Measurements from ENCODE around the gene DPEP2.

The DPEP2 gene

DNA sequence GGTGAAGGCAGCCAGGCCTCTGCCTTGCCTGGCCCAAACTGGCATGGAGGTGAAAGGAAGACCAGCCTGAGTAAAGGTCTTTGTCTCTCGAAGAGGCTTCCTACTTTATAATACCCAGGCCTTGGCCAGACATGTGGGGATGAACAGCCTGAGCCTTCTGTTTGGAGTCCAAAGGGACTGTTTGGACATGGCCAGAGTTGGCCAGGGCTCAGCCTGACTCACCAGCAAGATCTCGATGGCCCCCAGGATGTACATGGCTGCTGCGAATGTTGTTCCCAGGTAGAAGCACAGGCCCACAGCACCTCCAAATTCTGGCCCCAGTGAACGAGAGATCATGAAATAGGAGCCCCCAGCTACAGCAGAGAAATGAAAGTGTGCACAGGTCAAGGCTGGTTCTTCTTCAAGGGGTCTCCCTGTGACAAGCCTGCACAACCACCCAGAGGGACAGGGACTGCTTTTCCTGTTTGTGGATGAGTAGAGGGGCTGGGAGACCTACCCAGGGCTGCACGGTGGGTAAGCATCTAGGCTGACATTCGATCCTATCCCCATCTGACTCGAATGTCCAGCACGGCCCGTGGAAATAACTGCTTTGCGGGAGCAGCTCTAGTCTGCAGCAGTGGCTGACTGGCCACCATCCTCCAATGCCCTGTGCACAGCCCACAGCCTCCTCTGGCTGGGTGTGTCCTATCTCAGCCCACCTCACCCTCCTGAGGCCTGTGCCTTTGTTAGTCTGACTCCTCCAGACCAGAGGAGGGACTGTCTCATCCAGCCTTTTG is 44.7 kb downstream of the DPEP2 start:
- TF ChIP-seq, protein P1, sequence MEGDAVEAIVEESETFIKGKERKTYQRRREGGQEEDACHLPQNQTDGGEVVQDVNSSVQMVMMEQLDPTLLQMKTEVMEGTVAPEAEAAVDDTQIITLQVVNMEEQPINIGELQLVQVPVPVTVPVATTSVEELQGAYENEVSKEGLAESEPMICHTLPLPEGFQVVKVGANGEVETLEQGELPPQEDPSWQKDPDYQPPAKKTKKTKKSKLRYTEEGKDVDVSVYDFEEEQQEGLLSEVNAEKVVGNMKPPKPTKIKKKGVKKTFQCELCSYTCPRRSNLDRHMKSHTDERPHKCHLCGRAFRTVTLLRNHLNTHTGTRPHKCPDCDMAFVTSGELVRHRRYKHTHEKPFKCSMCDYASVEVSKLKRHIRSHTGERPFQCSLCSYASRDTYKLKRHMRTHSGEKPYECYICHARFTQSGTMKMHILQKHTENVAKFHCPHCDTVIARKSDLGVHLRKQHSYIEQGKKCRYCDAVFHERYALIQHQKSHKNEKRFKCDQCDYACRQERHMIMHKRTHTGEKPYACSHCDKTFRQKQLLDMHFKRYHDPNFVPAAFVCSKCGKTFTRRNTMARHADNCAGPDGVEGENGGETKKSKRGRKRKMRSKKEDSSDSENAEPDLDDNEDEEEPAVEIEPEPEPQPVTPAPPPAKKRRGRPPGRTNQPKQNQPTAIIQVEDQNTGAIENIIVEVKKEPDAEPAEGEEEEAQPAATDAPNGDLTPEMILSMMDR (IDR thresholded peaks at IDR 0.05; ENCODE audit: low read depth, low read length): no peak

DNA sequence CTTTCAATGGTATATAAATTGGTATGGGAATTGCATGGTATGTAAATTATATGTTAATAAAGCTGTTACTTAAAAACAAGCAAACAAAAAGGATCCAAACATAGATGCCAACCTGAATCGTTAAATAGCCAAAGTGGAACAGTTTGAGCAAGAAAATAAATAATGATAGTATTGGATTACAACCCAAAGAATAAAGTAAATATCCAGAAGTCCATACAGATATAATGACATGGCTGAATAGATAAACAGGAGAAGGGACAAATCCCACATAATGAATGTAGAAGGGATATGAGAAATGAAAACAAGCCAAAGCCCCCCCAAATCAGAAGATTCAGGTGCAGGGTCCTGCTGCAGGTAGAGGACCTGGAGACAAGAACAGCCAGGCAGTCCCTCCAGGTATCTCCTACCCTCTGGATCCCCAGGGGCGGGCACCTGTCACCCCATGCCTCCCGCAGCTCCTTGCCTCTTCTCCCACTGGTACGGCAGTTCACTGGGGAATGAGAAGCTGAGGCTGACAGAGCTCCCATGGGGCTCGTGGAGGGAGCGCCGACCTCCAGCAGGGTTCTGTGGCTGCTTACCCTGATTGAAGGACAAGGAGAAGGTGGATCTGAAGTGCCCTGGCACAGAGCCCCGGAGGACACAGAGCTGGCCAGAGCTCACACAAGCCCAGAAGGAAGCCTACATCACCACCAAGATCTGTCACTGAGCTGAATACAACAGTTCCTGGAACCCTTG is 45.5 kb downstream of the DPEP2 start:
- no peak for DNase-seq (ENCODE audit: extremely low read depth, low read depth)
- TF ChIP-seq, protein P1 (IDR thresholded peaks at IDR 0.05; ENCODE audit: low read depth, low read length): no peak

More for the DNA sequence above, 44.7 kb downstream of the DPEP2 start:
- DNase-seq (ENCODE audit: extremely low read depth, low read depth): no peak

DNA sequence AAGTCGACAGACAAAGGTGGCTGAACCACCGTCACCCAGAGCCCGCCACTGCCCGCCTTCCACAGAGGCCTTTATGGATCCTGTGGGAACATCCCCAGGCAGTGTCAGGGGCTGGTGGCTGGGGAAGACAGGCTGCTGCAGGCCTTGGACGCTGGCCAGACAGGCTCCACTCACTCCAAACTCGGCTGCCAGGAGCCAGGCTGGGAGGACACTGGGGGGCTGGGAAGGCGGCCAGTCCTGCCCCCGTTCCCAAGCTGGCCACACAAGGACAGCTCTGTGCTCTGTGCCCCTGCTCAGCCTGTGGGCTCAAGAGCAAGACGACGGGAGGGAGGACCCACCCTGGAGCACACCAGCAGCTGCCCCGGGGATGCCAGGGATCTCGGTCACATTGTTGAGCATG is 47.8 kb downstream of the DPEP2 start:
- TF ChIP-seq, protein P1 (IDR thresholded peaks at IDR 0.05; ENCODE audit: low read depth, low read length): no peak
- DNase-seq (ENCODE audit: extremely low read depth, low read depth): no peak

DNA sequence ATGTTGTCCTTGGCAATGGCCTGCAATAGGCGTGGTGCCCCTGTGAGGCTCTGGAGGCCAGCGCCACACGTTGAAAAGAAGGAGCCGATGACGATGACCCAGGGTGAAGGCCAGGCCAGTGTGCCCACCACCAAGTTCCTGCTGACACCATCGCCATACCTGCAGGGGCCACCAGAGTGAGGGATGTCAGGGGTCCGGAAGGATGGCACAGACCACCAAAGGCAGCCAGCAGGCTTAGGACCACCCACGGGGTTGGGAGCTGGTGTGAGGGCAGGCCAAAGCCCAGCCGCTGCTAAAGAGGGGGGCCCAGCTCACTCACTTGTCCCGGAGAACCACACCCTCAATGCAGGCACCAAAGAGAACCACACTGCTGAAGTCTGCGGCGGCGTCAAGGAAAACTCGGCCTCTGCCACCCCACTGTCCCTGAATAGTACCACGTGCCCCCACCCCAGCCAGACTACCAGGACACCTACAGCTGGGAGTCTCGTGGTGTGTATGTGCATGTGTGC is 48.9 kb downstream of the DPEP2 start:
- TF ChIP-seq, protein P1 (IDR thresholded peaks at IDR 0.05; ENCODE audit: low read depth, low read length): no peak
- DNase-seq (ENCODE audit: extremely low read depth, low read depth): no peak

DNA sequence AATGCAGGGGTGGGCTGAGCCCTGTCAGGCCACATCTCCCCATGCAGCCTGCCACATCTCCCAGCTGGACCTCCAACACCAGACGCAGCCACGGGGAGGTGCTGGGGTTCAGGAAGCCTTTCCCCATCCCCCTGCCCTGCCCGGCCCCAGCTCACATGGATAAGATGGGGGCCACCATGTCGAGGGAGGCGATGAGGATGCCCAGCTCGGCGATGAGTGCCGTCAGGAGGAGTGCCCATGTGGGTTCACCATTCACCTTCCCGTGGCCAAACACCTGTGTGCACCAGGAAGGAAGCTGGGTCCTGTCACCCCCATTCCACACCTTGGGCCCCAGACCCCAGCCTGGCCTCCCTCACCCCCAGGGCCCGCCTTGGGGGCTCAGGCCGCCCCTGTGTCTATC is 49.6 kb downstream of the DPEP2 start:
- TF ChIP-seq, protein P1 (IDR thresholded peaks at IDR 0.05; ENCODE audit: low read depth, low read length): no peak

DNA sequence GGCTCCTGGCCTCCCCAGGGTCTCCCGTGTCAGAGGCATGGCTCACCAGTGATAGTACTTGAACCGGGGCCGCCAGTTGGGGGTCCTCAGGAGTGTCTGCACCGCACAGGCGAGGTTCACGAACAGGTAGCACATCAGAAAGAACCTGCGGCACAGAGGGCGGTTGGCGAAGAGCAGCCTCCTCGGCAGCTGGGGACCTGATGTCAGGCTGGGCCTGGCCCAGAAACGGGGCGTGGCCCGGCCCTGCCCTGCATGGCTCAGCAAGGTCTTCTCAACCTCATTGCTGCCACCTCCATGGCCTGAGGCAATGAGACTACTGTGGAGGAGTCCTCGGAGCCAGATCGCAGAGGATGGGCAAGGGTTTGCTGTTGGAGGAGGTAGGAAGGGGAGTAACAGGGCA is 51.3 kb downstream of the DPEP2 start:
- no peak for DNase-seq (ENCODE audit: extremely low read depth, low read depth)
- TF ChIP-seq, protein P1 (IDR thresholded peaks at IDR 0.05; ENCODE audit: low read depth, low read length): no peak

More for the DNA sequence above, 49.6 kb downstream of the DPEP2 start:
- no peak for DNase-seq (ENCODE audit: extremely low read depth, low read depth)
